K562 (cell line): ENCODE data around the gene BRICD5. TPM values are rescaled to one million over a fixed set of nuclear protein-coding genes. Genes with fewer than 3 reads are reported as not detected.
A peak's percentile ranks its signal among the peaks of the same experiment; 100 is the strongest.

ENCODE experiments used
- AFF4 ChIP-seq: sonication (generic); formaldehyde crosslinking; IDR thresholded peaks from 2 replicates; pipeline ENCODE4 v1.8.0; 2023; ENCODE audit warnings: mild to moderate bottlenecking, missing genetic modification reagents
- BRD4 ChIP-seq: fragments of 200-600 bp; sonication (generic); IDR thresholded peaks from 2 replicates; pipeline ENCODE4 v1.6.1; 2017; ENCODE audit warnings: inconsistent platforms
- KLF6 ChIP-seq: fragments of 250-450 bp; sonication (Bioruptor Pico); IDR thresholded peaks from 2 replicates; pipeline ENCODE4 v1.4.0; 2020; ENCODE audit warnings: mild to moderate bottlenecking, moderate library complexity, borderline replicate concordance
- MCM7 ChIP-seq, 2 experiments: fragments of 450-650 bp; IDR thresholded peaks; 2 replicates each; pipeline ENCODE4 v1.6.1; 2016 to 2018
- NFIC ChIP-seq: fragments of 450-650 bp; IDR thresholded peaks from 2 replicates; pipeline ENCODE4 v1.6.1; 2017; ENCODE audit warnings: mild to moderate bottlenecking, inconsistent platforms
- NFYB ChIP-seq: IDR thresholded peaks from 2 replicates; pipeline ENCODE4 v1.6.1; 2011; ENCODE audit warnings: mild to moderate bottlenecking, moderate library complexity; ENCODE audit not compliant: insufficient read length; ENCODE audit errors: extremely low read depth
- PTBP1 ChIP-seq: fragments of 200-400 bp; formaldehyde crosslinking; IDR thresholded peaks from 2 replicates; pipeline ENCODE4 v1.6.1; 2017; ENCODE audit warnings: low read depth, low read length
- SIN3A ChIP-seq, 2 experiments: fragments of 150-350 bp in 1 of 2; IDR thresholded peaks; 2 replicates each; pipeline ENCODE4 v1.6.1; 2011 to 2016; ENCODE audit warnings: borderline replicate concordance in 2 of 2, low read depth in 2 of 2, low read length in 2 of 2, mild to moderate bottlenecking in 2 of 2, moderate library complexity in 2 of 2; ENCODE audit not compliant: control insufficient read depth in 1 of 2
- SLC30A9 ChIP-seq: fragments of 250-450 bp; sonication (Bioruptor Pico); IDR thresholded peaks from 2 replicates; pipeline ENCODE4 v1.8.0; 2022; ENCODE audit warnings: mild to moderate bottlenecking, moderate library complexity
- ZNF133 ChIP-seq: fragments of 250-450 bp; sonication (Bioruptor Pico); IDR thresholded peaks from 2 replicates; pipeline ENCODE4 v1.4.0; 2020; ENCODE audit warnings: mild to moderate bottlenecking
- ZNF143 ChIP-seq: sonication (generic); formaldehyde crosslinking; IDR thresholded peaks from 2 replicates; pipeline ENCODE4 v1.9.0; 2022; ENCODE audit warnings: mild to moderate bottlenecking, missing genetic modification reagents
- ZNF217 ChIP-seq: sonication (generic); formaldehyde crosslinking; IDR thresholded peaks from 2 replicates; pipeline ENCODE4 v1.8.0; 2022; ENCODE audit warnings: mild to moderate bottlenecking, missing genetic modification reagents
- ZNF436 ChIP-seq: fragments of 250-450, 450-650 bp; sonication (Bioruptor Pico); formaldehyde crosslinking; IDR thresholded peaks from 2 replicates; pipeline ENCODE4 v1.7.0; 2020; ENCODE audit warnings: mild to moderate bottlenecking
- ZNF717 ChIP-seq: fragments of 250-450 bp; sonication (Bioruptor Pico); IDR thresholded peaks from 2 replicates; pipeline ENCODE4 v1.5.0; 2021
- polyA plus RNA-seq, 8 experiments: library from polyadenylated mRNA; depleted of rRNA in 4 of 8; stranded (reverse) in 5 of 8; unstranded in 3 of 8; fragments of >200 nt; fragmentation: Nextera tagmentation in 2 of 8; fragmentation: Illumina TruSeq in 1 of 8; extraction: Ambion mirVana in 2 of 8; extraction: Trizol in 1 of 8; gene quantifications; 2 replicates each; pipeline versions ENCODE4 v1.2.1 to v1.2.3, GENCODE V29; 2011 to 2014; ENCODE audit warnings: inconsistent platforms in 1 of 8, missing spikeins in 1 of 8
- total RNA-seq, 7 experiments: library from RNA; depleted of rRNA in 6 of 7; stranded (reverse); fragments of >200 nt in 6 of 7; fragmentation: Illumina TruSeq in 2 of 7; extraction: Trizol in 2 of 7; gene quantifications; 2 replicates each; pipeline versions ENCODE4 v1.2.1 to v1.2.3, GENCODE V29; 2011 to 2021; ENCODE audit warnings: low replicate concordance in 1 of 7

BRICD5 gene
- total and polyA plus RNA-seq, 9 of the 15 experiments (the other 6 are each of a cell fraction or from before 2014, with no cell fraction given): 0.24 to 15.1 (median 2.4) TPM; not detected in 1

GRCh38 chr16:2251296-2252111 lies 40.8 kb upstream of the BRICD5 start, which contains the start of gene ECI1 (continued):
- no peak for TF ChIP-seq KLF6 (CRISPR knock-in tag)
- no peak for TF ChIP-seq MCM7 (IDR thresholded peaks at IDR 0.05)
- no peak for TF ChIP-seq ZNF717
- no peak for TF ChIP-seq BRD4
- TF ChIP-seq ZNF143 (CRISPR knock-in tag): no peak
- peak; percentile 69; the same call in 1 of the 2 replicates for TF ChIP-seq PTBP1
- TF ChIP-seq AFF4 (CRISPR knock-in tag): no peak; the same call in 1 of the 2 replicates
- TF ChIP-seq ZNF133 (CRISPR knock-in tag): no peak
- no peak for TF ChIP-seq SLC30A9
- peak; percentile 57 to 61; a peak in 2 of 4 replicates for TF ChIP-seq SIN3A (IDR thresholded peaks at IDR 0.05; ENCODE audit: borderline replicate concordance in 2 of 2, control insufficient read depth in 1 of 2, low read depth in 2 of 2, low read length in 2 of 2)
- no peak for TF ChIP-seq ZNF436 (CRISPR knock-in tag)
- TF ChIP-seq ZNF217 (CRISPR knock-in tag): no peak
- TF ChIP-seq NFIC: peak; percentile 99
- no peak for TF ChIP-seq NFYB
